Fibroblast of lung (primary cell): ENCODE data around the gene CCDC157.

Experiments
- EZH2 ChIP-seq: IDR thresholded peaks from 2 replicates; pipeline ENCODE4 v1.5.1; 2012; ENCODE audit warnings: low read length, control low read depth, mild to moderate bottlenecking; ENCODE audit errors: missing control alignments
- TF ChIP-seq, protein P1 (sequence below), 2 donors: IDR thresholded peaks in 1 of 2; conservative IDR thresholded peaks in 1 of 2; 1 replicate in 1 of 2; 2 replicates in 1 of 2; pipeline ENCODE4 v1.5.1; 2011 to 2012; ENCODE audit warnings: low read length in 2 of 2, control low read depth in 1 of 2, inconsistent platforms in 1 of 2, low read depth in 1 of 2, mild to moderate bottlenecking in 1 of 2

DNA sequence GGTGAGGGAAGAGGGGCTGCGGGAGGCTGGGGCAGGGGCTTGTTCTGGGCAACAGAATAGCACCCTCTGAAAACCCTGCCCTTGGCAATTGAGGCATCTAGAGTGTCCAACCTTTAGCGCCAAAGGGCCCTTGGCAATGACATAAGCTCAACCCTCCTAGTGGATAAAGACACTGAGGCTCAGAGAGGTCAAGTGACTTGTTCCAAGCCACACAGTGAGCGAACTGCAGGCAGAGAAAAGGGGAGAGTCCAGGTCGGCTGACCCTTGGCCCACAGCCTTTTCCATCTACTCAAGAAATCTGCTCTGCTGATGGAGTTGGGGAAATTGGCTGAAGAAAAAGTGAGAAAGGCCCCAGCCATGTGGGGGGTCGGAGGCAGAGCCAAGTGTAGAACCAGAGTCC is 42.9 kb downstream of the CCDC157 start:
- TF ChIP-seq, protein P1, sequence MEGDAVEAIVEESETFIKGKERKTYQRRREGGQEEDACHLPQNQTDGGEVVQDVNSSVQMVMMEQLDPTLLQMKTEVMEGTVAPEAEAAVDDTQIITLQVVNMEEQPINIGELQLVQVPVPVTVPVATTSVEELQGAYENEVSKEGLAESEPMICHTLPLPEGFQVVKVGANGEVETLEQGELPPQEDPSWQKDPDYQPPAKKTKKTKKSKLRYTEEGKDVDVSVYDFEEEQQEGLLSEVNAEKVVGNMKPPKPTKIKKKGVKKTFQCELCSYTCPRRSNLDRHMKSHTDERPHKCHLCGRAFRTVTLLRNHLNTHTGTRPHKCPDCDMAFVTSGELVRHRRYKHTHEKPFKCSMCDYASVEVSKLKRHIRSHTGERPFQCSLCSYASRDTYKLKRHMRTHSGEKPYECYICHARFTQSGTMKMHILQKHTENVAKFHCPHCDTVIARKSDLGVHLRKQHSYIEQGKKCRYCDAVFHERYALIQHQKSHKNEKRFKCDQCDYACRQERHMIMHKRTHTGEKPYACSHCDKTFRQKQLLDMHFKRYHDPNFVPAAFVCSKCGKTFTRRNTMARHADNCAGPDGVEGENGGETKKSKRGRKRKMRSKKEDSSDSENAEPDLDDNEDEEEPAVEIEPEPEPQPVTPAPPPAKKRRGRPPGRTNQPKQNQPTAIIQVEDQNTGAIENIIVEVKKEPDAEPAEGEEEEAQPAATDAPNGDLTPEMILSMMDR (conservative IDR thresholded peaks at IDR 0.05 in 1 of 2, IDR thresholded peaks at IDR 0.05 in 1 of 2; ENCODE audit: low read depth in 1 of 2, low read length in 2 of 2): no peak
- TF ChIP-seq EZH2: no peak
